B cell (primary cell): ENCODE results near the gene TCN2.

Source experiments
- EZH2 ChIP-seq: IDR thresholded peaks from 2 replicates; pipeline ENCODE4 v1.6.1; 2012; ENCODE audit warnings: borderline replicate concordance, low read depth, mild to moderate bottlenecking, moderate library complexity, low read length; ENCODE audit not compliant: insufficient read depth, poor library complexity, severe bottlenecking
- TF ChIP-seq, protein P1 (sequence below): fragments of 200-600 bp; IDR thresholded peaks from one replicate; pipeline ENCODE4 v1.8.0; 2022; ENCODE audit warnings: antibody characterized with exemption, mild to moderate bottlenecking

DNA sequence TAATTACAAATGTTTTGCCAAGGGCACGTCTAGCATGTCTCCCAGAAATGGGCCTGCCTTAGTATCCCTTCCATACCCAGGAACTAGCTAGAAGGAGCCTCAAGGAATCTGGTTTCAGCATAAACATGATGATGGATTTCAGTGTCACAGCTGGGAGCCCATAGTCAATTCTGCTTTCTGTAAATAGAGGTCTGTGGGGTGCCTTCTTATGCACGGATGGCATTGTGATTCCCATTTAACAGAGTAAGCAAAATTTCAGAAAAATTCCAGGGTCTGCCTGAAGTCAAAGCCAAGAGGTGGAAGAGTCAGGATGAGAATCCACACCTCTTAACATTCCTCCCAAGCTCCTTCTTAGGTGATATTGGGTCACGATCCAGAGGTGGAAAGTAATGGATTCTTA lies 48.6 kb downstream of the TCN2 start:
- no peak for TF ChIP-seq EZH2
- TF ChIP-seq, protein P1, sequence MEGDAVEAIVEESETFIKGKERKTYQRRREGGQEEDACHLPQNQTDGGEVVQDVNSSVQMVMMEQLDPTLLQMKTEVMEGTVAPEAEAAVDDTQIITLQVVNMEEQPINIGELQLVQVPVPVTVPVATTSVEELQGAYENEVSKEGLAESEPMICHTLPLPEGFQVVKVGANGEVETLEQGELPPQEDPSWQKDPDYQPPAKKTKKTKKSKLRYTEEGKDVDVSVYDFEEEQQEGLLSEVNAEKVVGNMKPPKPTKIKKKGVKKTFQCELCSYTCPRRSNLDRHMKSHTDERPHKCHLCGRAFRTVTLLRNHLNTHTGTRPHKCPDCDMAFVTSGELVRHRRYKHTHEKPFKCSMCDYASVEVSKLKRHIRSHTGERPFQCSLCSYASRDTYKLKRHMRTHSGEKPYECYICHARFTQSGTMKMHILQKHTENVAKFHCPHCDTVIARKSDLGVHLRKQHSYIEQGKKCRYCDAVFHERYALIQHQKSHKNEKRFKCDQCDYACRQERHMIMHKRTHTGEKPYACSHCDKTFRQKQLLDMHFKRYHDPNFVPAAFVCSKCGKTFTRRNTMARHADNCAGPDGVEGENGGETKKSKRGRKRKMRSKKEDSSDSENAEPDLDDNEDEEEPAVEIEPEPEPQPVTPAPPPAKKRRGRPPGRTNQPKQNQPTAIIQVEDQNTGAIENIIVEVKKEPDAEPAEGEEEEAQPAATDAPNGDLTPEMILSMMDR: no peak
